ENCODE data around the gene IFI44L.

Gene IFI44L

GRCh38 chr1:78619803-78620579, at the start of gene IFI44L:
Gene IFI44L (plus strand): TSS chr1:78620448. CDS start chr1:78627916, 7,468 bp downstream.
- DNase-seq (ENCODE audit: low spot score), result no peak

DNA sequence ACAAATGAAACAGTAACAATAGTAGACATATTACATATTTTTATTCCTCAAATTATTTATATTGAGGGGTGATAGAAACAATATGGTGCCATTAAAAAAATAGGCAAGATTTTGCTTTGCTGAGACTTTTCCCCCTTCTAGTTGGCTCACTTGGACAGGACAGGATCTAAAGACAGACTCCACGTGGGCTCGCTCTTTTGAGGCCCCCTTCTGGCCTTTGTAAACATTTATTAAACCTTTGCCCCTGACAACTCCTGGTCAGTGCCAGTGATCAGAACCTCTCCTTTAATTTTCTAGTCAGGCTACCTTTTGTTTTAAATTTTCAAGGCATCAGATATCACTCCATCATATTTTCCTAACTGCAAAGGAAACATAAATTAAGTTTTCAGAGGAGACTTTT, 49.7 kb upstream of the IFI44L start:
- no peak for DNase-seq (ENCODE audit: low spot score)

- no peak for DNase-seq (ENCODE audit: low spot score)
These were observed 42.8 kb upstream of the IFI44L start for GRCh38 chr1:78577257-78578100.

- DNase-seq (ENCODE audit: low spot score), result no peak
These were observed 33.7 kb upstream of the IFI44L start for GRCh38 chr1:78586572-78586971.

DNA sequence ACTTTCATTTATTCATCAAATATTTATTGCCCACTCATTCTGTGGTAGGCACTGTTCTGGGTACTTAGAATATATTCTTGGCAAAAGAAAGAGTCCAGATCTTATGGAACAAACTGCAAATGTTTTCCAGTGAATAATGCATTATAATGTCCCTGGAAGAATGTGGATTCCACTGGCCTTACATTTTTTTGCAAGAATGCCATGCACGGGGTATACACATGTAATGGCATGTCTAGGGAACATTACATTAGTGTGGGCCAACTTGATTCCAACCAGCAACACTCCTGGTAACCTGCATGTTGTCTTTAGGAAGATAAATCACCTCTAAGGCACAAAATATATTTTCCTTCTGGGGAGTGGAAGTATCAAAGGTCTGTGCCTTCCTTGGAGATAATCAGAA, 33.0 kb upstream of the IFI44L start:
- DNase-seq (ENCODE audit: low spot score), result no peak

DNA sequence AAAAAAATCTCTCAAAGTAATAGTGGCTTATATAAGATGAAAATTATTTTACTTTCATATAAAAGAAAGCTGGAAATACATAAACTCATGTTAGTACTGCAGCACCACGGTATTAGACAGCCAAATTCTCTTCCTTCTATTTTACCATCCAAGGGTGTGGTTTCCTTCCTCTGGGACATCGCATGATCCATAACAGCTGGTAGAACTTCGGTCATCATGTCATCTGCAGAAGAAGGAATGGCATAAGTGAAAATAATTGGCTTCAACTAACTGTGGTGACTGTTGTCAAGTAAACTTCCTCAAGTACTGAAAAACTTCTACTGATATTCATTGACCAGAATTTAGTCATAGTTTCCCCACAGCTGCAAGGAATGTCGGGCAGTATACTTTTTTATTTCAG, 28.3 kb upstream of the IFI44L start:
- no peak for DNase-seq (ENCODE audit: low spot score)

DNA sequence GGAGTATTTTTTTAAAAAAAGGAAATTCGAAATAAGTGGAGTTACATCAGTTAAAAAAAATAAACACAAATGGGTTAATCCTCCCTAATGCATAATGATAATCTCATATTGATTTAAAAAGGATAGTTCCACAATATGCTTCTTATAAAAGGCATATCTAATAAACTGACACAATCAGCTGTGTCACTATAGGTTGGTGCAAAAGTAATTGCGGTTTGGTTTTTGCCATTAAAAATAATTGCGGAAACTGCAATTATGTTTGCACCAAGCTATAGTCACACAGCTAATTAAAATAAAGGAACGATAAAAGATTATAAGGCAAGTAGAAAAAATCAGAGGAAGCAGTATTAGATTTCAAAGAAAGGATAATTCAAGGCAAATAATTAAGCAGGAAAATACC, 21.0 kb upstream of the IFI44L start:
- no peak for DNase-seq (ENCODE audit: low spot score)

- DNase-seq (ENCODE audit: low spot score), result no peak
These were observed 19.2 kb upstream of the IFI44L start for GRCh38 chr1:78601068-78601467.

GRCh38 chr1:78603206-78603605, 17.0 kb upstream of the IFI44L start:
- DNase-seq (ENCODE audit: low spot score), result no peak

DNA sequence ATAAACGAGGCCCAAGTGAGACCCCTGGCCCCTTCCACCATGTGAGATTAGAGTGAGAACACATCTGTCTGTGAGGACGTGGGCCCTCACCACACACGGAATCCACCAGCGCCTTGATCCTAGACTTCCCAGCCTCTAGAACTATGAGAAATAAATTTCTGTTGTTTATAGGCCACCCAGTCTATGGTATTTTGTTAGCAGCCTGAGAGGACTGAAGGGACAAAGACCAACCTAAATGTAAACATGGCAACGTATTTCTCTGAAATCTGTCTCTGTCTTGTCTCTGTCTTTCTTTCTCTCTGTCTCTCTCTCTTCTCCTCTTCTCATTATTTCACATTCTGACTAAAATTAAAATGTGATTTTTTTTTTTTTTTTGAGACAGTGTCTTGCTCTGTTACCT, 15.6 kb upstream of the IFI44L start:
- no peak for DNase-seq (ENCODE audit: low spot score)

DNA sequence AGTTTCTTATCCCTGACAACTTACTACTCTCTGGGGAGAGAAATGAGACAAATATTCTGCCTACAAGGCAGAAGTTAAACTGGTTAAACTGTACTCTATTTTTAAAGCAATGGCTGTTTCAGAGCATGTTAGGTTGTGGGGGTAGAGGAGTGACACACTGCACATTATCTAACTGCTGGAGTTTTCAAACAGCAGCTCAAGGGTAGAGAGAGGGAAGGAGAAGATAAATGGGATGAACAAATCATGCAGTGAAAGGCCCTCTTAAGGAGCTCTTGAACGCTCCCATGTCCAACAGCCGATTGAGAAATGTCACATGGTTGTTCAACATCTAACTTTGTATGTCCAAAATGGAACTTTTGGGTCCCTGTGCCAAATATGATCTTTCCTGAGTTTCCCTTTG, 14.0 kb upstream of the IFI44L start:
- DNase-seq (ENCODE audit: low spot score), result no peak

DNA sequence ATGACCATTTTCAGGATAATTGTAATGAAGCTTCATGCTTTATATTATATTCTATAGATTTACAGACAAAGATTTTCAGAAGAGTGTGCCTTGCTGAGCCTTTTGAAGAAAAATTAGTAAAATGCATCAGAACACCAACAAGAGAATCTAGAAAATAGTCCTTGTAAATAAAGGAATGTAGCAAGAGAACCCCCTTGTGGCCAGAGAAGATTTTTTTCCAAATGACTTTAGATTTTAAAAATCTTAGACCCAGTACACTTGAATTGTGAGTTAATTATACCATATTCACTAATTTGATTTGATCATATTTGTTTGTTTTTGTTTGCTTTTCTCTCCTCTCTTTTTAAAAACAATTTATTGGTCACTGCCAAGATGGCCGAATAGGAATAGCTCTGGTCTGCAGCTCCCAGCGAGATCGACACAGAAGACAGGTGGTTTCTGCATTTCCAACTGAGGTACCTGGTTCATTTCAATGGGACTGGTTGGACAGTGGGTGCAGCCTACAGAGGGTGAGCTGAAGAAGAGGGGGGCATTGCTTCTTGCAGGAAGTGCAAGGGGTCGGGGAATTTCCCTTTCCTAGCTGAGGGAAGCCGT, 12.8 kb upstream of the IFI44L start:
- no peak for DNase-seq (ENCODE audit: low spot score)

GRCh38 chr1:78607944-78608343, 12.3 kb upstream of the IFI44L start:
- DNase-seq (ENCODE audit: low spot score), result no peak

GRCh38 chr1:78617615-78618026, 2.6 kb upstream of the IFI44L start:
- DNase-seq (ENCODE audit: low spot score), result peak; percentile 57

GRCh38 chr1:78619032-78619431, 1.2 kb upstream of the IFI44L start:
- no peak for DNase-seq (ENCODE audit: low spot score)

GRCh38 chr1:78619446-78619802, 824 bp upstream of the IFI44L start:
- DNase-seq (ENCODE audit: low spot score), result no peak

DNA sequence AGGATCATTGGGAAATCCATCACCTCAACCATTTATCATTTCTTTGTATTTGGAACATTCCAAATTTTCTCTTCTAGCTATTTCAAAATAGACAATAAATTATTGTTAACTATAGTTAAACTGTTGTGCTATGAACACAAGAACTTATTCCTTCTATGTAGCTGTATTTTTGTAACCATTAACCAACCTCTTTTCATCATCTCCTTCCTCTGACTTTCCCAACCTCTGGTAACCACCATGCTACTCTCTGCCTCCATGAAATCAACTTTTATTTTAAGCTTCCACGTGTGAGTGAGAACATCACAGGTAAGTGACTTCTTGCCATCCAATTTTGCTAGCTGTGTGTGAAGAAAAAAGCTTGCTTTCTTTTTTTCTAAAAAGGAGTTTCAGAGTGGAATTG, 418 bp downstream of the IFI44L start:
- DNase-seq (ENCODE audit: low spot score), result no peak

GRCh38 chr1:78622548-78622947, 2.3 kb downstream of the IFI44L start:
- DNase-seq (ENCODE audit: low spot score), result no peak

GRCh38 chr1:78624035-78624434, 3.8 kb downstream of the IFI44L start:
- no peak for DNase-seq (ENCODE audit: low spot score)

GRCh38 chr1:78627321-78627720, 7.1 kb downstream of the IFI44L start:
- no peak for DNase-seq (ENCODE audit: low spot score)

GRCh38 chr1:78630600-78630999, 10.4 kb downstream of the IFI44L start:
- no peak for DNase-seq (ENCODE audit: low spot score)

DNA sequence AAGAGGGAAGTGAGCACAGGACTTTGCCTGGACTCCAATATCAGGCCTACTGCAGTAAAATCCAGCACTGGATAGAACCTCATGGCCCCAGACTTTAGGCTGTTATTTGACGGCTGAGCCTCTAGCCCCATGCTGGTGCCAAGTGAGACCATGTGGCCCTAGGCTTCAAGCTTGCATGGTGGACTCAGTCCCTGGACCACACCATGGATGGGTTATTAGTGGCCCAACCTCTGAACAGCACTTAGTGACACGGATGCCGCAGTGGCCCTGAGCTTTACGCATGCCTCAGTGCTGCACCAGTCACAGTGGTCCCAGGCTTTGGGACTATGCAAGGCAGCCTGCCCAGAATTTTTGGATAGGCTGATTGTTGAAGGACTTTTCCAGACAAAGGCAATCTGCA, 13.0 kb downstream of the IFI44L start:
- no peak for DNase-seq (ENCODE audit: low spot score)

- DNase-seq (ENCODE audit: low spot score), result no peak
These were observed 20.2 kb downstream of the IFI44L start for GRCh38 chr1:78640462-78640861.
